Activated CD4-positive, alpha-beta T cell treated with anti-CD3 and anti-CD28 coated beads, Interleukin-2, Interleukin-6, amounts not matched to agents 100 ng/mL and 50 ng/mL, durations not matched to agents 16 hours and 8 hours (primary cell): ENCODE data around the gene LUZP2.

Experiments used
- DNase-seq: peaks from one replicate; pipeline ENCODE4 v3.0.0-alpha.2; 2020

Gene LUZP2

GRCh38 chr11:24572376-24572775 is 75.5 kb downstream of the LUZP2 start:
- no peak for DNase-seq

GRCh38 chr11:24574461-24574860 is 77.6 kb downstream of the LUZP2 start:
- no peak for DNase-seq

- no peak for DNase-seq
These were observed 78.5 kb downstream of the LUZP2 start for GRCh38 chr11:24575392-24575791.

GRCh38 chr11:24585192-24585591 is 88.3 kb downstream of the LUZP2 start:
- no peak for DNase-seq

- no peak for DNase-seq
These were observed 90.8 kb downstream of the LUZP2 start for GRCh38 chr11:24587635-24588034.

GRCh38 chr11:24588081-24588480 is 91.2 kb downstream of the LUZP2 start:
- DNase-seq = no peak

GRCh38 chr11:24589064-24589463 is 92.2 kb downstream of the LUZP2 start:
- no peak for DNase-seq

- no peak for DNase-seq
These were observed 94.4 kb downstream of the LUZP2 start for GRCh38 chr11:24591283-24591682.

GRCh38 chr11:24592360-24592759 is 95.5 kb downstream of the LUZP2 start:
- DNase-seq = no peak

- DNase-seq = no peak
These were observed 96.5 kb downstream of the LUZP2 start for GRCh38 chr11:24593332-24593731.

GRCh38 chr11:24594401-24594800 is 97.5 kb downstream of the LUZP2 start:
- no peak for DNase-seq

- DNase-seq = no peak
These were observed 101.8 kb downstream of the LUZP2 start for GRCh38 chr11:24598641-24599040.

- no peak for DNase-seq
These were observed 112.6 kb downstream of the LUZP2 start for GRCh38 chr11:24609192-24610119.

GRCh38 chr11:24615451-24616160 is 118.8 kb downstream of the LUZP2 start:
- no peak for DNase-seq

- no peak for DNase-seq
These were observed 121.0 kb downstream of the LUZP2 start for GRCh38 chr11:24617856-24618255.

GRCh38 chr11:24619900-24620299 is 123.0 kb downstream of the LUZP2 start:
- DNase-seq = no peak

- DNase-seq = no peak
These were observed 125.4 kb downstream of the LUZP2 start for GRCh38 chr11:24622262-24622661.

- DNase-seq = no peak
These were observed 126.3 kb downstream of the LUZP2 start for GRCh38 chr11:24623121-24623520.

- DNase-seq = no peak
These were observed 127.6 kb downstream of the LUZP2 start for GRCh38 chr11:24624432-24624831.

GRCh38 chr11:24625975-24626374 is 129.1 kb downstream of the LUZP2 start:
- no peak for DNase-seq

GRCh38 chr11:24628224-24628776 is 131.4 kb downstream of the LUZP2 start:
- DNase-seq = no peak

- DNase-seq = no peak
These were observed 137.8 kb downstream of the LUZP2 start for GRCh38 chr11:24634606-24635160.

GRCh38 chr11:24635588-24636290 is 138.9 kb downstream of the LUZP2 start:
- DNase-seq = no peak
